ENCODE results near the gene GLT8D1.
"Not testable (repeated sequence)": the region's sequence is repeated elsewhere in the genome, so short reads cannot be mapped to it uniquely, and the experiment has no call there.

Gene GLT8D1, protein sequence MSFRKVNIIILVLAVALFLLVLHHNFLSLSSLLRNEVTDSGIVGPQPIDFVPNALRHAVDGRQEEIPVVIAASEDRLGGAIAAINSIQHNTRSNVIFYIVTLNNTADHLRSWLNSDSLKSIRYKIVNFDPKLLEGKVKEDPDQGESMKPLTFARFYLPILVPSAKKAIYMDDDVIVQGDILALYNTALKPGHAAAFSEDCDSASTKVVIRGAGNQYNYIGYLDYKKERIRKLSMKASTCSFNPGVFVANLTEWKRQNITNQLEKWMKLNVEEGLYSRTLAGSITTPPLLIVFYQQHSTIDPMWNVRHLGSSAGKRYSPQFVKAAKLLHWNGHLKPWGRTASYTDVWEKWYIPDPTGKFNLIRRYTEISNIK

DNA sequence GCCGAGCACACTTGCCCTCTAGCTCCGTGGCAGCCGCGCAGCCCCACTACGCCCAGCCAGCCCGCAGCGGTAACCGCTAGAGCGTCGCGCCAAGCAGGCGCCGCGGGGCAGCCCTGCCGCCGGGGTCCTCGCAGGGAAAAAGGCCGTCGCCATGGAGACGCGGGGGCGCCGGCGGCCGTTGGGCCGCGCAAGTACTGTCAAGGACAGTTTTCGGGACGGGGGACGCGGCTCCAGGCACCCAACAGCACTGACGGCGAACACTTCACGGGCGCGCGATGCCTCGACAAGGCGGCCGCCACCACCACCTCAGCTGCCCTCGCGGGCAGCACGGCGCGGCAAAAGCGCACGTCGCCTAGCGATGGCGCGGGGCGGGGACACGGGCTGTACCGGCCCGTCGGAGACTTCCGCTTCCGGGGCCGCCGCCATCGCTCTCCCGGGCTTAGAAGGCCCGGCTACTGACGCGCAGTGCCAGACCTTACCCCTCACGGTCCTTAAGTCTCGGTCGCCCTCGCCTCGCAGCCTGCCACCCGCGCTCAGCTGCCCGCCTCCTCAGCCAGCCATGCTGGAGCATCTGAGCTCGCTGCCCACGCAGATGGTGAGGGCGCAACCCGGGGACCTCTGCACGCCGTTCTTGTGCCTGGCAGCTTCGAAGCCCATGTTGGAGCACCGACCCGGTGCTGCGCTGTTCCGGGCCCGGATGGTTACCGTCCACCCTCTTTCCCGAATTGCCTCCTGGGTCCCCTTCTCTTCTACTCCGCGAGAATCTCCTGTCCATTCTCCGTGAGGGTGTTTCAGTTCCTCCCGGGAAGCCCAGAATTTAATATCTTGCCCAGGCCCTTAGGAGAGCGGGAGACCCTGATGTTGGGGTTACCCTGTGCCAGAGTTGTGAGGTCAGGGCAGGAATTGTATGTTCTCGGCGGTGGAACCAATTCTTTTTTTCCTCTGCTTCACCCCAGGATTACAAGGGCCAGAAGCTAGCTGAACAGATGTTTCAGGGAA lies at the start of gene GLT8D1, which contains the start of gene SPCS1:
TSS of gene GLT8D1 (minus strand) at position 104 of the 999 bp plus-strand sequence. CDS start 5,331 bp downstream, outside the sequence.
TSS of gene SPCS1 (plus strand) at position 419 of the 999 bp plus-strand sequence. CDS start at position 560, 141 bp downstream.
- peak; percentile 90 for DNase-seq (ENCODE audit: low spot score)

DNA sequence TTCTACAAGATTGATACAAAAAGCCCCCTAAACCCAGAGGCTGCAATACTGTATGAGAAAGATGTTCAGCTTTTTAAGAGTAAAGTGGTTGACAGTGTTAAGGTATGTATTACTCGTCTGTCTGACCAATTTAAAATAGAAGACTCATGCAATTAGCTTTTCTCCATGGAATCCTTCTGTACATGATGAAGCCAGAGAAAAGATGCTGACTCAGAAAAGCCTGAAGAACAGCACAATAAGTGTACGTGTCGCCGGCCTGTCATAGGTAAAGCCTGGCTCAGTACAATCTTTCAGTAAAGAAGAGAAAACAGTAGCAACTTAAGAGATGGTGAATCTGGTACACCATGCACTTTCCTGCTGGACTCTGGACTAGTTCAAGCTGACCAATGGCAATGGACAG lies 48.8 kb upstream of the GLT8D1 start:
- no peak for DNase-seq (ENCODE audit: low spot score)

DNA sequence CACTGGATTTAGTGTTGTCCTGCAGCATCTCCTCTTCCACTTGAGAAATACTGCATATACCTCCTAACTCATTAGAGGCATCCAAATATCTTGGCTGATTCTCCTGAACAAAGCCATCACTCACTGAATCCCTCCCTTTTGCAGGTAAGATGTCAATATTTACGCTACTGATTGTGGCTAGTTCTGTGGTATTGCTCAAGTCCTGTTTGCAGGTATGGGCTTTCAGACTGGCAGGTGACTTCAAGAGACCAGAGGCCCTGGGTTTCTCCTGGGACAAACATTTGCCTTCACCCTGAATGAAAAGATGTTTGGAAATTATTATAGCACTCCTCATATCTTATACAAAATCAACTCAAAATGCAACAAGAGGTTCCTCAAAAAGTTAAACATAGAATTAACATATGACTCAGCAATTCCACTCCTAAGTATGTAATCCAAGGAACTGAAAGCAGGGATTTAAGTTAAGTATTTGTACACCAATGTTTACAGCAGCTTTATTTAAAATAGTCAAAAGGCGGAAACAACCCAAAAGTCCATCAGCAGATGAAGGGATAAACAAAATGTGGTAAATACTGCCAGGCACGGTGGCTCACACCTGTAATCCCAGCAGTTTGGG lies 46.6 kb upstream of the GLT8D1 start:
- no peak for DNase-seq (ENCODE audit: low spot score)

- no peak for DNase-seq (ENCODE audit: low spot score)
Observed at GRCh38 chr3:52743721-52744120, 38.1 kb upstream of the GLT8D1 start.

DNA sequence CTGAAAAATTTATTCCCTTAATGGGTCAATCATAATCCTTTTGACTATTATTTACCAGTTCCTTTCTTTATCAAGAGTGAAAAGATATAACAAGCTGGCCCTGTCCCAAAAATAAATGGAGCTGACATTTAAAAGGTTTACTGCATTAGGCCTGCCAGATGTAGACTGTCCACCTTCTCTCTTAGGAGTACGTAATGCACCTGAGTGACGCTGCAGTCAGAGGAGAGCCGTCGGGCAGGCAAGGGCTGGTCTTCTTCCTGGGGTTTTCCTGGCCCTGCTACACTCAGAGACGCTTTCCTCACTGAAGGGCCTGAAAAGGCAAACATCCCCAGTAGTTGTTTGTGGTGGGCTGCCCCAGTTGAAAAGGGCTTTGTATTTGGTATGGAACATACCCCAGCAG lies 37.6 kb upstream of the GLT8D1 start:
- DNase-seq (ENCODE audit: low spot score): no peak

DNA sequence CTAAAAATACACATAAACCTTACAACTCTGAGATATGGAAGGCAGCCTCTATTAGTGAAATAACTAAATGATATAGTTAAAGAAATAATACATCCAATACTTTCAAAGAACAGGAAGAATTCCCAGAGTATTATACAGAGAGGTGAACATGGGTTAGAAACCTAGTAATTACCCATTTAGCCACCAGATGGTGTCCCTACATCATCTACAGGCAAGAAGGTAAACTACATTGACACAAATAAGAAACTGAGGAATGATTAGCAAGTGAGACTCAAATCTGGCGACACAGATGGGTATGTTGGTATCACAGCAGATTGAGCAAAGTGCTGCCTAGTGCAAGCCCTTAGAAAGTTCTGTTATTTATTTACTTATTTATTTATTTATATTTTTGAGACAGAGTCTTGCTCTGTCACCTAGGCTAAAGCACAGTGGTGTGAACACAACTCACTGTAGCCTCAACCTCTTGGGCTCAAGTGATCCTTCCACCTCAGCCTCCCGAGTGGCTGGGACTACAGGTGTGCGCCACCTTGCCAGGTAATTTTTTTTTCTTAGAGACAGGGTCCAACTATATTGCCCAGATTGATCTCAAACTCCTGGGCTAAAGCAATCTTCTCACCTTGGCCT lies 36.9 kb upstream of the GLT8D1 start:
- no peak for DNase-seq (ENCODE audit: low spot score)

DNA sequence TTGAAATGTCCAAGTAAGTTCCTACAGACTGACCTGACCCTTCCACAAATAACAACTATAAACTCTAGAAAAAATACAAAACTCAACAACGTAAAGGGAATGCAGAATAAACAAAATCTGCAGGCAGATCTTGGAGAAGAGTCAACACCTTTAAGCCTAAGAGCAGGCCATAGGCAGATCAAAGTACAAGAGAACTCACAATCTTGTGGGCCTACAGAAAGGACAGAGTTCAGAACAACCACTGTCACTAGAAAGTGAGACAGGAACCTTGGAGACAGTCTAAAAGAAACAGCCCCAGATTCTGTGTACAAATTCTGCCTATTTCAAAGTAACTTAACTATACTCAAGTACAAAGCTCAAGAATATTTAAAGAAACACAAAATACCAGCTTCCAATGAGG lies 34.1 kb upstream of the GLT8D1 start:
- no peak for DNase-seq (ENCODE audit: low spot score)

- no peak for DNase-seq (ENCODE audit: low spot score)
Observed at GRCh38 chr3:52733256-52733891, 27.8 kb upstream of the GLT8D1 start.

DNA sequence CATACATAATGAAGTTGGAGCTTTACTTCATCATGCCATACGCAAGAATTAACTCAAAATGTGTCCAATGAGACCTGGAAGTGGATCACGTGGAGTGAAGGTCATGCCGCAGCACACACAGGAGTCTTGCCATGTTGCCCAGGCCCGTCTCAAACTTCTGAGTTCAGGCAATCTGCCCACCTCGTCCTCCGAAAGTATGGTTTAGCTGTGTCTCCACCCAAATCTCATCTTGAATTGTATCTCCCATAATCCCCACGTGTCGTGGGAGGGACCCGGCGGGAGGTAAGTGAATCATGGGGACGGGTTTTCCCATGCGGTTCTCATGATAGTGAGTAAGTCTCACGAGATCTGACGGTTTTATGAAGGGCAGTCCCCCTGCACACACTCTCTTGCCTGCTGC lies 26.0 kb upstream of the GLT8D1 start:
- DNase-seq (ENCODE audit: low spot score): no peak

GRCh38 chr3:52730681-52731080 lies 25.1 kb upstream of the GLT8D1 start:
- no peak for DNase-seq (ENCODE audit: low spot score)

- not testable (repeated sequence) for DNase-seq (ENCODE audit: low spot score)
Observed at GRCh38 chr3:52728753-52729152, 23.2 kb upstream of the GLT8D1 start.

GRCh38 chr3:52724511-52724910 lies 18.9 kb upstream of the GLT8D1 start:
- no peak for DNase-seq (ENCODE audit: low spot score)

- no peak for DNase-seq (ENCODE audit: low spot score)
Observed at GRCh38 chr3:52723935-52724334, 18.3 kb upstream of the GLT8D1 start.

DNA sequence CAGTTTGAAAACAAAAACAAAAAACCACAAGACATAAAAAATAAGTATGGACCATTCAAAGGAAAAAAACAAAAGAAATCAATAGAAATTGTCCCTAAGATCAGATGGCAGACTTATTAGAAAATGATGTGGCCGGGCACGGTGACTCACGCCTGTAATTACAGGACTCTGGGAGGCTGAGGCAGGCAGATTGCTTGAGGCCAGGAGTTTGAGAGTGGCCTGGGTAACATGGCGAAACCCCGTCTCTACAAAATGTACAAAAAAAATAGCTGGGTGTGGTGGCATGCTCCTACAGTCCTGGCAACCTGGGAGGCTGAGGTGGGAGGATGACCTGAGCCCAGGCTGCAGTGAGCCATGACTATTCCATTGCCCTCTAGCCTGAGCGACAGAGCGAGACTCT lies 16.9 kb upstream of the GLT8D1 start:
- DNase-seq (ENCODE audit: low spot score): no peak

- no peak for DNase-seq (ENCODE audit: low spot score)
Observed at GRCh38 chr3:52721730-52722008, 16.1 kb upstream of the GLT8D1 start.

DNA sequence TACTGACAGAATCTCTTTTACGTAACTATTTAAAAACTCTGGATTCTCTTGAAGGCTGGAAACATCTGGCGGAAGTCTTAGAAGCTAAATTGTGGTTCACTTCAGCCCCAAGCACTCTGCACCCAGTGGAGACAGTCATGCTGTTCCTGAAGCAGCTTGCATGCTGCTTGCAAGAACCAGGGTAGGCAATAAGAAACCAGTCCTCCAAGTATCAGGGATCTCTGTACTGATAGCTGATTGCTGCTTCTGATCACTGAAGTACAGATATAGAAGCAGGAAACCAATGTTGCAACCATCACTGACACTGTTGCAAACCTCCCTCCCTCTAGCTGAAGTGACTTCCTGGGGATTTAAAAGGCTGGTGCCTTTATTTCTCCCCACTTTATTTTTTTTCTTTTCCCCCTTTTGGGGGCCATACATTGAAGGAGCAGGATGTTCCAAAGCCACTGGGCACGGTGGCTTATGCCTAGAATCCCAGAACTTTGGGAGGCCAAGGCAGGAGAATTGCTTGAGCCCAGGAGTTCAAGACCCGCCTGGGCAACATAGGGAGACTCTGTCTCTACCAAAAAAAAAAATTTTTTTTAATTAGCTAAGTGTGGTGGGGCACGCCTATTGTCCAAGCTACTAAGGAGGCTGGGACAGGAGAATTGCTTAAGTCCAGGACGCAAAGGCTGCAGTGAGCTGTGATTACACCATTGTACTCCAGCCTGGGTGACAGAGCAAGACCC lies 15.6 kb upstream of the GLT8D1 start:
- DNase-seq (ENCODE audit: low spot score): no peak

DNA sequence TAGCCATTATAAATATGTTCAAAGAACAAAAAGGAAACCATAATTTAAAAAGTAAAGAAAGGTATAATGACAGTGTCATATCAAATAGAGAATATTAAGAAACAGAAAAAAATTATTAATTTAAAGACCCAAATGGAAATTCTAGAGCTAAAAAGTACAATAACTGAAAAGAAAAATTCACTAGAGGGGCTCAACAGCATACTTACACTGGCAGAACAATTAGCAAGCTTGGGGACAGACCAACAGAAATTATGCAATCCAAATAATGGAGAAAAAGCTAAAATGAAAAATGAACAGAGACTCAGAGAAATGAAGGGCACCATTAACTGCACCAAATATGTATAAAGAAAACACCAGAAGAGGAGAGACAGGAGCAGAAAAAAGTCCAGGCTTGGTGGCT lies 14.0 kb upstream of the GLT8D1 start:
- no peak for DNase-seq (ENCODE audit: low spot score)

GRCh38 chr3:52715714-52716305 lies 10.2 kb upstream of the GLT8D1 start:
- DNase-seq (ENCODE audit: low spot score): no peak

DNA sequence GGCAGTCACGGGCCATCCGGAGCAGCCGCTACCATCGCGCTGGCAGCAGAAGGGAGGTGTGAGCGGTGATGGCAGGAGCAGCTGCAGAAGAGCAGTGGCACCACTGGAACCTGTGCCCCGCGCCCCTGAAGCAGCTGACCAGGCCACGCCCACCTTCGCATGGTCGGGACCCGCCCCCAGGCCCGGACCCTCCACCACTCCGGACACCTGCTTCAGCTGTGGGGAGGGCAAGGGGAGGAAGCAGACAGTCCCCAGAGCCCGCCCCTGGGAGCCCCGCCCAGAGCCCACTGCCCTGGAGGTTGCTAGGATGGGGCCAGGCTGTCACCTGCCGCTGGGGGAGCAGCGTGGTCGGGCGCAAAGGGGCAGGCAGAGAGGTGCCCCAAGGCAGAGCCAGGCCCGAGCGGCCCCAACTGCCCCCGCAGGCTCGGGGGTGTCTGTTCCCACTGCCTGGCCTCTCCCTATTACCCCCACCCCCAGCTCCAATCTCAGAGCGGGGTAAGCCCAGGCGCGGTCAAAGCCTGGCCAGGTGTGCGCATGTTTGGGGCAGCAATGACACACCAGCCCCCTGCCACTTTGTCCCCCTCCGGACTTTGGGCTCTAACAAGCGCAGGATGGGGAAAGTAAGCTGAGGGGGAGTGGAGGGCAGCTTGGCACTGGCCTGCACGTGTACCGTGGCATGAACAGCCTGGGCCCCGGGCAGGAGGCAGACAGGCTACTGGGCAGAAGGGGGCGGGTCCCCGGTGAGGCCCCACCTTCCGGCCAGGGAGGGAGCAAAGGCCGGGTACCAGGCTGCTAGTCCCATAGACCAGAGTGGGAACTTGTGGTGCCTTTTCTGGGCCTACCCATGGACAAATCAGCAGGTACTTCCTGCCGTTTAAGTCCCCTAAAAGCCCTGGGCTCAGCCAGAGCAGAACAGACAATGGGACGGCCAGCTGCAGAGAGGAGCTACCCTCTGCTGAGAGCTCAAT lies 9.0 kb upstream of the GLT8D1 start:
- DNase-seq (ENCODE audit: low spot score): peak; percentile 82
